Lower leg skin (tissue), 3 donors: Measurements from ENCODE around the gene LTB.

Experiments
- CTCF ChIP-seq, 3 donors: fragments of 450-650 bp; IDR thresholded peaks; one replicate each; pipeline ENCODE4 v1.5.1; 2016; ENCODE audit warnings: antibody characterized with exemption in 3 of 3, mild to moderate bottlenecking in 3 of 3, moderate library complexity in 2 of 3
- POLR2A ChIP-seq, 2 donors: fragments of 450-650 bp; IDR thresholded peaks; one replicate each; pipeline ENCODE4 v1.6.1; 2016 to 2017; ENCODE audit warnings: antibody characterized with exemption in 2 of 2, mild to moderate bottlenecking in 1 of 2, moderate library complexity in 1 of 2

- TF ChIP-seq CTCF (IDR thresholded peaks at IDR 0.05), result no peak
- TF ChIP-seq POLR2A (IDR thresholded peaks at IDR 0.05), result no peak
Measured at GRCh38 chr6:31579119-31579505, 3.1 kb downstream of the LTB start.
